Measurements from ENCODE around the gene ATP2B2.

The ATP2B2 gene

GRCh38 chr3:10434144-10434937 is 71.0 kb downstream of the ATP2B2 start:
- no peak for DNase-seq (ENCODE audit: low read depth in 2 of 3, low spot score in 2 of 3)

GRCh38 chr3:10432931-10433330 is 72.5 kb downstream of the ATP2B2 start:
- no peak for DNase-seq (ENCODE audit: low read depth in 2 of 3, low spot score in 2 of 3)

GRCh38 chr3:10432156-10432845 is 73.1 kb downstream of the ATP2B2 start:
- DNase-seq (ENCODE audit: low read depth in 2 of 3, low spot score in 2 of 3) = no peak

GRCh38 chr3:10430805-10431204 is 74.6 kb downstream of the ATP2B2 start:
- no peak for DNase-seq (ENCODE audit: low read depth in 2 of 3, low spot score in 2 of 3)

- DNase-seq (ENCODE audit: low read depth in 2 of 3, low spot score in 2 of 3) = no peak
These were observed 76.8 kb downstream of the ATP2B2 start for GRCh38 chr3:10428406-10429091.

- no peak for DNase-seq (ENCODE audit: low read depth in 2 of 3, low spot score in 2 of 3)
These were observed 78.8 kb downstream of the ATP2B2 start for GRCh38 chr3:10426346-10427220.

GRCh38 chr3:10423171-10423882 is 82.1 kb downstream of the ATP2B2 start:
- DNase-seq (ENCODE audit: low read depth in 2 of 3, low spot score in 2 of 3) = no peak

GRCh38 chr3:10421996-10422395 is 83.4 kb downstream of the ATP2B2 start:
- no peak for DNase-seq (ENCODE audit: low read depth in 2 of 3, low spot score in 2 of 3)

GRCh38 chr3:10420745-10421475 is 84.5 kb downstream of the ATP2B2 start:
- DNase-seq (ENCODE audit: low read depth in 2 of 3, low spot score in 2 of 3) = no peak

GRCh38 chr3:10419637-10420232 is 85.7 kb downstream of the ATP2B2 start:
- no peak for DNase-seq (ENCODE audit: low read depth in 2 of 3, low spot score in 2 of 3)

- no peak for DNase-seq (ENCODE audit: low read depth in 2 of 3, low spot score in 2 of 3)
These were observed 87.5 kb downstream of the ATP2B2 start for GRCh38 chr3:10417847-10418246.

- DNase-seq (ENCODE audit: low read depth in 2 of 3, low spot score in 2 of 3) = no peak
These were observed 88.6 kb downstream of the ATP2B2 start for GRCh38 chr3:10416730-10417300.

GRCh38 chr3:10413041-10413440 is 92.3 kb downstream of the ATP2B2 start:
- no peak for DNase-seq (ENCODE audit: low read depth in 2 of 3, low spot score in 2 of 3)

- no peak for DNase-seq (ENCODE audit: low read depth in 2 of 3, low spot score in 2 of 3)
These were observed 93.6 kb downstream of the ATP2B2 start for GRCh38 chr3:10411598-10412332.

GRCh38 chr3:10410383-10411002 is 94.9 kb downstream of the ATP2B2 start:
- no peak for DNase-seq (ENCODE audit: low read depth in 2 of 3, low spot score in 2 of 3)

- no peak for DNase-seq (ENCODE audit: low read depth in 2 of 3, low spot score in 2 of 3)
These were observed 96.7 kb downstream of the ATP2B2 start for GRCh38 chr3:10408680-10409079.

- DNase-seq (ENCODE audit: low read depth in 2 of 3, low spot score in 2 of 3) = no peak
These were observed 98.0 kb downstream of the ATP2B2 start for GRCh38 chr3:10407361-10407760.

- DNase-seq (ENCODE audit: low read depth in 2 of 3, low spot score in 2 of 3) = no peak
These were observed 99.0 kb downstream of the ATP2B2 start for GRCh38 chr3:10406414-10406813.

Data from activated CD8-positive, alpha-beta memory T cell treated with anti-CD3 and anti-CD28 coated beads for 48 hours (primary cell).